ENCODE results near the gene HCN2.
A peak's percentile ranks its signal among the peaks of the same experiment; 100 is the strongest.
"Not testable (repeated sequence)": the region's sequence is repeated elsewhere in the genome, so short reads cannot be mapped to it uniquely, and the experiment has no call there.

Gene HCN2

DNA sequence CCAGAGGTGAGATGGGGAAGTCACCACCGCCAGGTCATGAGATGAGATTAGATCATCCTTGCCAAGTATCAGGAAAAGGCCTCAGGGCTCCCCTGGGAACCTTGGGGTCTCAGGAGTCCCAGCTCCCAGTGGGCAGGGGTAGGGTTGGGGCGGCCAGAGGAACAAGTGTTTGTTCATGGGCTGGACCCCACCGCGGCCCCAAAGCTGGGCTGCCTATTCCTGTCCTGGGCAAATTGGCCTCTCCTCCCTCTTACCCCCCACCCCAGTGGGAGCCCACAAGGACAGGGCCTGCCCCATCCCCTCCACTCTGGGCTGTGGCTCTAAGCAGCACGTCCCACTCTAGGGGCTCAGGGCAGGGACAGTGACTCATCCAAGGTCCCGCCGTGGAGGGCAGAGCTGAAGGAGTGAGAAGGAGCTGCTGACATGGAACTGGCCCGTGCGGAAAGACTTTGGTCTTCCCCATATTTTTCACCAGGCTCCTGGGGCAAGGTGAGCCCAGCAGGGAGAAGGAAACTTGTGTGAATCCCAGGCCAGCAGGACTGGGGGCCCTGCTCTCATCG lies 4.0 kb upstream of the HCN2 start:
- DNase-seq: no peak

- DNase-seq: peak; percentile 90
Observed at GRCh38 chr19:588093-588740, 1.5 kb upstream of the HCN2 start.

- no peak for DNase-seq
Observed at GRCh38 chr19:588741-589692, 664 bp upstream of the HCN2 start.

- DNase-seq: peak; percentile 34
Observed at GRCh38 chr19:590396-590745, 690 bp downstream of the HCN2 start.

DNA sequence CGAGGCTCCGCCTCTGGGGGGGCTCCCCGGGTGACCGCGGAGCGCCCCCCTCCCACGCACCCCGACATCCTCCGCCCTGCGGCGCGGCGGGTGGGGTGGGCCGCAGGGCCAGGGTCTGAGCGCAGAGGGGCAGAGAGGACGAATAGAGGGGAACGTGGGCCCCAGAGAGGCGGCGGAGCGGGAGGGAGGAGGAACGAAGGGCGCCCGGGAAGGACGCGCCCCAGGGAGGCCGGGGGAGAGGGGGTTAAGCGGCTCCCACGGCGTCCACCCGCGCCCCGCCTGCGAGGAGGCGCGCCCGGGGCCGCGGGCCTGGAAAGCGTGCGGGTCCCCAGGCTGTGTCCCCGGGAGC lies 1.0 kb downstream of the HCN2 start:
- no peak for DNase-seq

DNA sequence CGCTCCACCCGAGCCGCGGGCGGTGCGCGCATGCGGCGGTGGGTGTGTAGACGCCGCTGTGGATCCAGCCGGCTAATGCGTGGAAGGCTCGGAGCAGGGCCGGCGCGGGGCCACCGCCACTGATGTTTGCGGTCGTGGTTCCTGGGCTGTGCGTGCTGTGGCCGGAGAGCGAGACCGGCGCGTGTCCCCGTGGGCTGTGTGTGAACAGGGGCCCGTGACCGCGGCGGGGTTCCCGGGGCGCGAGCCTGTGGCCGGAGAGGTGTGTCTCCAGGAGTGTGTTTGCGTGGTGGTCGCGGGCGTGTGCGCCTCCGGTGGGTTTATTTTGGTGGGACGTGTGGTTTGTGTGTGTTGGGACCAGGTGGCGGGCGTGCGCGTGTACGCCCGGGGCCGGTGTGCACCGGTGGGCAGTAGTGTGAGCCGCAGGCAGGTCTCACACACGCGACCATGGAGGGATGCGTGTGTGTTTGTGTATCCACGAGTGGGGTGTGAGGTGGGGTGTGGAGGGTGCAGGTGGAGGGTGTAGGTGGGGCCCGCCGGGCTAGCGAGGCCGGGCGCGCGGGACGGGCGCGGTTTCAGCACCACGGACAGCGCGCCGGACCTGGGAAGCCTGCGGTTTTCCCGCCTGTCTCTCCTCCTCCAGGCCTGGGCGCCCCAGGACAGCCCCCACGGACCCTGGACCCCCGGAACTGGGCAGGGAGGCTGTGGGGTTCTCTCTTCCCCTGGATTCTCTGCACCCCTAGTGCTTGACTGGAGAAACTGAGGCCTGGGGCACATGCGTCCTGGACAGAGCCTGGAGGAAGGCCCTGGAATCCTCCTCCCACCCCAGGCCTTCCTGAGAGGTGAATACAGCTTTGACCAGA lies 1.6 kb downstream of the HCN2 start:
- DNase-seq: no peak

DNA sequence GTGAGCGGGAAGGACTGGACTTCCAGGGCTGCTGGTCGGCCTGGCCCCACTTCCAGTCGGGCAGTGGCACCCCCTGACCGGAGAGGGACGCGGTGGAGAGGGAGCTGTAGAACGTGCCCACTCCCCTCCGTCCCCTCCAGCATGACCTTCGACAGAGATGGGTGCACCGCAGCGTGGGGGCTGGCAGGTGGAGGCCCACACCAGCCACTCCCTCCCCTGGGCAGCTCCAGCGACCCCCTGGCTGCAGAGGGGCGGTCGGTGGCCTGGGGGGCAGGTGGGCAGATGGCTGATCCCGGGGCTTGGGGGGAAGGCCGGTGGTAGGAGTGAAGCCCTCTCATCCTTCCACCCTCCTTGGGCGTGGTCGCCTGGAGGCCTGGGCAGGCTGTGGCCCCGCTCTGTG lies 2.4 kb downstream of the HCN2 start:
- no peak for DNase-seq

- no peak for DNase-seq
Observed at GRCh38 chr19:593055-593454, 3.4 kb downstream of the HCN2 start.

- DNase-seq: no peak
Observed at GRCh38 chr19:593505-593904, 3.8 kb downstream of the HCN2 start.

DNA sequence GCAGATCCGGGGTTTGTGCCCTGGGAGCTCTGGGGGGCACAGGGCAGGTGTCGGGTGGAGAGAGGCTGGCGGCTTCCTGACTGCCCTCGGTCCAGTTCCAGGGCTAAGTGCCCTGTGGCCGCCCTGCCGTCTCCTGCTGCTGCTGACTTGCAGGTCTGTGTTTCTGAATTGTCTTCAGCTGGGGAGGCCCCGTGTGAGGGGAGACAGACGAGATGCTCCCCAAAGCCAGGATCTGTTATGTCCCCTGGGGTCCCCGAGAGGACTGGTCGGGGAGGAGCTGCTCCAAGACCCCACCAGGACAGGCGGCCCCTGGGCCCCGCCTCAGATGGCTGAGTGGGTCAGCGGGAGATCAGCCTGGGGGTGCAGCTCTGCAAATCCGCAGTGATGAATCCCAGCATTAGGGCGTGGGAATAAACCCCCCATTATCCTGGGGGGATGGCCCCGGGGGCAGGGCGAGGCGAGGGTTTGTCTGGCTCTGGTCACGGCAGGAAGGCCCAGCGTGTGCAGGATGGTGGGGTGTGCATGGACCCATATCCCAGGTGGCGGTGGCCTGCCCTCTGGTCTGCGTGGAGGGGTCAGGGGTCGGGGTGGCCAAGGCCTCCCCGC lies 4.7 kb downstream of the HCN2 start:
- no peak for DNase-seq

GRCh38 chr19:595326-596262 lies 5.9 kb downstream of the HCN2 start:
- no peak for DNase-seq

- no peak for DNase-seq
Observed at GRCh38 chr19:596263-596655, 6.6 kb downstream of the HCN2 start.

DNA sequence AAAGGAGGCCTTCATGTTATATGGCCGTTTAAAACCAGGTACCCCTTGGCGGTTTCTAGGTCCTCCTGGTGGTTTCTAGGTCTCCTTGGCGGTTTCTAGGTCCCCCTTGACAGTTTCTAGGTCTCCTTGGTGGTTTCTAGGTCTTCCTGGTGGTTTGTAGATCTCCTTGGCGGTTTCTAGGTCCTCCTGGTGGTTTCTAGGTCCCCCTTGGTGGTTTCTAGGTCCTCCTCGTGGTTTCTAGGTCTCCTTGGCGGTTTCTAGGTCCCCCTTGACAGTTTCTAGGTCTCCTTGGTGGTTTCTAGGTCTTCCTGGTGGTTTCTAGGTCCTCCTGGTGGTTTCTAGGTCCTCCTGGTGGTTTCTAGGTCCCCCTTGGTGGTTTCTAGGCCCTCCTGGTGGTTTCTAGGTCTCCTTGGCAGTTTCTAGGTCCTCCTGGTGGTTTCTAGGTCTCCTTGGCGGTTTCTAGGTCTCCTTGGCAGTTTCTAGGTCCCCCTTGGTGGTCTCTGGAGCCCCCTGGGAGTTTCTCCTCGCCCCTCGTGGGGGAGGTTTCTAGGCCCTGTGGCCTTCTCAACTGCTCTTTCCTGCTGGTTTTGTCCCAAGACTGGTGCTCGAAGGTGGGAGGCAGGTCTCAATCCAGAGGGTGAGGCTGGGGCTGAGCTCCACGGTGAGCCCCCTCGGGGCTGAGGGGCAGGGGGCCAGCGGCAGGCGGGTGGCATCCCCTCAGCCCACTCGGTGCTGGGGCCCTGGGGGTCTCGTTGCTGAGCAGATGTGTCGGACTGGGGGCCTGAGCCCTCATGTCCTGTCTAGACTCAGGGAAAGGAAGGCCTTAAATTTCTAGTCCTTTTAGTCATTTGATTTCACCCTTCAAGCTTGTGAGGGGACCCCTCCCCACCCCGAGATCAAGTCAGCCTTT lies 8.0 kb downstream of the HCN2 start:
- no peak for DNase-seq

DNA sequence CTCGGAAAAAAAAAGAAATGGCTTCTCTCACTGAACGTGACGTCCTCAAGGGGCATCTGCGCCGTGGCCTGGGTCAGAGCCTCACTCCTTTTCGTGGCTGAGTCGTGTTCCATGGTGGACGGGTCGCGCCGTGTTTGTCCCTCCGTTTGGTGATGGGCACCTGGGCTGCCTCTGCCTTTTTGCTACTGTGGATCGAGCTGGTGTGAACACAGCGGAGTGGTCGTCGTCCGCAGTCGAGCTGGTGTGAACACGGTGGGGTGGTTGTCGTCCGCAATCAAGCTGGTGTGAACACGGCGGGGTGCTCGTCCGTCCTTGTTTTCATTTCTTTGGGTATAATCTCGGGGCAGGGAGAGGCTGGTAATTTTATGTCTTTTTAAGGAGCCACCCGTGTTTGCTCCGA lies 11.6 kb downstream of the HCN2 start:
- DNase-seq: no peak

- DNase-seq: no peak
Observed at GRCh38 chr19:601790-602189, 12.1 kb downstream of the HCN2 start.

DNA sequence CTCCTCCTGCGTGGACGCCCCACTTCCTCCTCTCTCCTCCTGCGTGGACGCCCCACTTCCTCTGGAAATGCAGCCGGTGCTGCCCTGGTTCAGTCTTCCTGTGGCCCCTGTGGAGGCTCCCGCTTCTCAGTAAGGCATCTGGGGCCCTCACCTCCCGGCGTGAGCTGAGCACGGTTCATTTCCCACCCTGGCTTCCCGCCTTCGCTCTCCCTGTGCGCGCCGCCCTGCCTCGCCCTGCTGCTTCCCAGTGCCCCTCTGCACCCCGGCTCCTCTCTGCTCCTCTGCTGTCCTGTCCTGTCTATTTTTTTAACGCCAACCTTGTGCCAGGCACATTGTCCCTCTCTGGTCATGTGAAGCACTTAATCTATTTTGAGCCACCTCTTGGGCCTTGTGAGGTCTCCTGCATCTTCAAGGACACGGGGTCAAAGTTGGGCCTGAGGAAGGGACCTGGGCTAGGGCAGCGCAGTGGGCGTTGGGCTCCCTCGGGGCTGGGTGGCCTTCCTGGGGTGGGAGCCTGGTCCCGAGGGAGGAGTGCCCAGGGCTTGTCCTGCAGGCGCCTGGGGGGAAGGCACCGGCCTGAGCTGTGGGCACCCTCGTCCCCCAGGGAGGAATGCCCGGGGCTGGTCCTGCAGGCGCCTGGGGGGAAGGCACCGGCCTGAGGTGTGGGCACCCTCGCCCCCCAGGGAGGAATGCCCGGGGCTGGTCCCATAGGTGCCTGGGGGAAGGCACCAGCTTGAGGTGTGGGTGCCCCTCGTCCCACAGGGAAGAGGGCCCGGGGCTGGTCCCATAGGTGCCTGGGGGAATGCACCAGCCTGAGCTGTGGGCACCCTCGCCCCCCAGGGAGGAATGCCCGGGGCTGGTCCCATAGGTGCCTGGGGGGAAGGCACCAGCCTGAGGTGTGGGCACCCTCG lies 13.0 kb downstream of the HCN2 start:
- DNase-seq: no peak

DNA sequence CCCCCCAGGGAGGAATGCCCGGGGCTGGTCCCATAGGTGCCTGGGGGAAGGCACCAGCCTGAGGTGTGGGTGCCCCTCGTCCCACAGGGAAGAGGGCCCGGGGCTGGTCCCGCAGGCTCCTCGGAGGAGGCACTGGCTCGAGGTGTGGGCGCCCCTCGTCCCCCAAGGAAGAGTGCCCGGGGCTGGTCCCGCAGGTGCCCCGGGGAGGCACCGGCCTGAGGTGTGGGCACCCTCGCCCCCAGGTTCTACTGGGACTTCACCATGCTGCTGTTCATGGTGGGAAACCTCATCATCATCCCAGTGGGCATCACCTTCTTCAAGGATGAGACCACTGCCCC lies 13.6 kb downstream of the HCN2 start:
- not testable (repeated sequence) for DNase-seq

DNA sequence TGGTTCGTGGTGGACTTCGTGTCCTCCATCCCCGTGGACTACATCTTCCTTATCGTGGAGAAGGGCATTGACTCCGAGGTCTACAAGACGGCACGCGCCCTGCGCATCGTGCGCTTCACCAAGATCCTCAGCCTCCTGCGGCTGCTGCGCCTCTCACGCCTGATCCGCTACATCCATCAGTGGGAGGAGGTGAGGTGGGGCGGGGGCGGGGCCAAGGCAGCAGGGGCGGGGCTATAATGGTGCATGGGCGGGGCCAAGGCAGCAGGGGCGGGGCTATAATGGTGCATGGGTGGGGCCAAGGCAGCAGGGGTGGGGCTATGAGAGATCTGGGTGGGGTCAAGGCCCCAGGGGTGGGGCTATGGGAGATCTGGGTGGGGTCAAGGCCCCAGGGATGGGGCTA lies 14.1 kb downstream of the HCN2 start:
- not testable (repeated sequence) for DNase-seq

GRCh38 chr19:604355-604754 lies 14.7 kb downstream of the HCN2 start:
- DNase-seq: no peak

Measured in fibroblast of skin of scalp (primary cell).